Erythroblast (primary cell): Measurements from ENCODE around the gene PHF3.

Experiments
- GATA1 ChIP-seq: IDR thresholded peaks from 2 replicates; pipeline ENCODE4 v1.6.1; 2011; ENCODE audit warnings: low read depth, mild to moderate bottlenecking, control low read depth, low read length, moderate library complexity
- POLR2A ChIP-seq: IDR thresholded peaks from 2 replicates; pipeline ENCODE4 v1.6.1; 2011; ENCODE audit warnings: mild to moderate bottlenecking, low read length

GRCh38 chr6:63640062-63640461 is 4.5 kb downstream of the PHF3 start:
- no peak for TF ChIP-seq POLR2A
- TF ChIP-seq GATA1, result no peak
